Pancreas (tissue), 10 donors: ENCODE data around the gene FADS2. TPM values are rescaled to one million over a fixed set of nuclear protein-coding genes. Genes with fewer than 3 reads are reported as not detected.

Experiments used
- ATAC-seq, 4 donors: fragments of 200-7000 bp; cut with Tn5 transposase; one replicate each; pipeline versions ENCODE4 v1.8.0 to v1.9.1; 2020; ENCODE audit warnings: mild to moderate bottlenecking in 4 of 4, moderate library complexity in 4 of 4
- DNase-seq, 6 donors: peaks; one replicate each; pipeline ENCODE4 v3.0.0-alpha.2; 2020
- FAIRE-seq: peaks from 2 replicates; lab custom pipeline; 2012; peaks lifted over from hg19 to GRCh38; lab: Jason Lieb, UNC
- H3K27ac ChIP-seq, 4 donors: fragments of 200-600 bp; sonication (generic); 1 replicate in 3 of 4; 2 replicates in 1 of 4; pipeline versions ENCODE4 v1.5.0 to v1.8.0; 2020
- H3K27me3 ChIP-seq, 4 donors: fragments of 200-600 bp; one replicate each; pipeline ENCODE4 v1.8.0; 2021
- H3K36me3 ChIP-seq, 3 donors: fragments of 200-600 bp; sonication (generic) in 1 of 3; one replicate each; pipeline versions ENCODE4 v1.5.0 to v1.8.0; 2020 to 2021
- H3K4me1 ChIP-seq, 3 donors: fragments of 200-600 bp; one replicate each; pipeline ENCODE4 v1.8.0; 2021
- H3K4me3 ChIP-seq, 4 donors: fragments of 200-600 bp; sonication (generic) in 2 of 4; one replicate each; pipeline versions ENCODE4 v1.5.0 to v1.8.0; 2020 to 2021
- H3K9me3 ChIP-seq, 4 donors: fragments of 200-600 bp; one replicate each; pipeline ENCODE4 v1.8.0; 2021
- CTCF ChIP-seq, 4 donors: fragments of 200-600 bp; sonication (generic) in 3 of 4; IDR thresholded peaks; one replicate each; pipeline versions ENCODE4 v1.5.0 to v1.8.0; 2021; ENCODE audit warnings: antibody characterized with exemption in 4 of 4
- WGBS, 2 donors: extraction: QIAGEN DNeasy Blood & Tissue Kit; methylation state at CpG; one replicate each; pipeline ENCODE4 v1.1.7; 2013; 5-methylcytosine and 5-hydroxymethylcytosine counted together
- intact Hi-C, 3 donors: fragments of 100-400 bp; cut with DNase I; formaldehyde crosslinking; loops; one replicate each; pipeline versions ENCODE4 v1.11.1 to v1.14.2; 2022
- polyA plus RNA-seq, 2 donors: library from polyadenylated mRNA; stranded (reverse); fragments of 200-250 nt; gene quantifications; one replicate each; pipeline ENCODE4 v1.2.3, GENCODE V29; 2013
- total RNA-seq, 6 donors: library from RNA; stranded (reverse); fragmentation: NEBNext Ultra II Directional in 4 of 6; extraction: Animal tissue kit (Norgen Biotek cat#: 25700) in 4 of 6; gene quantifications; one replicate each; pipeline versions ENCODE4 v1.2.1 to v1.2.4, GENCODE V29; 2021 to 2023
- donor health status: healthy with polysubstance abuse.
- donor health status: DM: no; HTN: no; CAD: no; lungs with moderate emphysema.
- donor health status: DM: no; HTN: no; CAD: no.
- donor health status: control.
- donor health status: control.
- donor health status: Bipolar disorder and iron deficiency.
- donor health status: DM: yes; HTN: yes; CAD: no.
- donor health status: DM: no; HTN: no; CAD: no.
- donor health status: DM: no; HTN: no; CAD: no.
- donor health status: DM: yes; HTN: yes; CAD: no.

Gene FADS2
- total and polyA plus RNA-seq, 8 donors, result 1.7 to 21.3 (median 7.3) TPM

GRCh38 chr11:61814247-61814957 lies 13.7 kb upstream of the FADS2 start:
- no peaks in the 10 kb centered on the region for H3K27me3 ChIP-seq
- 79 to 81% methylated on average over 16 of the region's 16 CpGs for WGBS, 2 donors
- FAIRE-seq (no peak), DNase-seq (peak in 2 of 6 donors; percentile 35 to 44), ATAC-seq (peak in 1 of 4 donors; percentile 0)
- TF ChIP-seq CTCF (IDR thresholded peaks at IDR 0.05), result no peak
- H3K36me3 ChIP-seq, result no peaks in the 10 kb centered on the region
- H3K4me3 ChIP-seq, result peak overlapping the region in 2 of 4 donors; percentile 44 to 75
- H3K4me1 ChIP-seq, result peaks cover 0 to 6% (median 3%) of the 10 kb centered on the region in 3 donors
- H3K9me3 ChIP-seq, result no peaks in the 10 kb centered on the region
- intact Hi-C loops, result no loop called here
- peak overlapping the region in 3 of 4 donors; percentile 72 to 94 (median 85) for H3K27ac ChIP-seq

GRCh38 chr11:61814958-61815789 lies 12.9 kb upstream of the FADS2 start:
- TF ChIP-seq CTCF (IDR thresholded peaks at IDR 0.05), result no peak
- Histone ChIP-seq H3K36me3 (no peaks in the 10 kb centered on the region), H3K27me3 (no peaks in the 10 kb centered on the region), H3K27ac (peak overlapping the region; percentile 69 to 94 (median 78)), H3K4me1 (peaks cover 0 to 6% (median 3%) of the 10 kb centered on the region in 3 donors), H3K4me3 (peak overlapping the region; percentile 44 to 75 (median 54)), H3K9me3 (no peaks in the 10 kb centered on the region)
- DNase-seq, result peak; percentile 88 to 97 (median 92)
- intact Hi-C loops, result no loop called here
- no peak for FAIRE-seq
- WGBS, 2 donors, result 2 to 3% methylated on average over 62 to 66 of the region's 66 CpGs
- peak; percentile 73 to 93 (median 87) for ATAC-seq

- Histone ChIP-seq H3K27me3 (no peaks in the 10 kb centered on the region), H3K4me3 (peak overlapping the region; percentile 44 to 75 (median 54)), H3K4me1 (peaks cover 0 to 6% (median 3%) of the 10 kb centered on the region in 3 donors), H3K36me3 (no peaks in the 10 kb centered on the region), H3K9me3 (no peaks in the 10 kb centered on the region), H3K27ac (peak overlapping the region; percentile 69 to 94 (median 78))
- FAIRE-seq, result no peak
- no peak for TF ChIP-seq CTCF (IDR thresholded peaks at IDR 0.05)
- DNase-seq, result peak; percentile 47 to 85 (median 59)
- 1% methylated on average over 62 to 69 of the region's 69 CpGs for WGBS, 2 donors
- peak; percentile 36 to 51 (median 36) for ATAC-seq
- intact Hi-C loops, result no loop called here
Observed at GRCh38 chr11:61815790-61816735, 12.0 kb upstream of the FADS2 start.

GRCh38 chr11:61816736-61817455 lies 11.2 kb upstream of the FADS2 start, which contains the start of gene FADS1:
FADS1 (minus strand) TSS chr11:61817003; CDS start chr11:61816929, 74 bp downstream.
- DNase-seq (peak; percentile 83 to 93 (median 86)), FAIRE-seq (no peak), ATAC-seq (peak; percentile 55 to 70 (median 60))
- Histone ChIP-seq H3K4me3 (peak within 1 kb of the TSS; percentile 44 to 75 (median 54)), H3K27me3 (no peaks in the 10 kb centered on the region), H3K9me3 (no peaks in the 10 kb centered on the region), H3K27ac (peak within 1 kb of the TSS; percentile 69 to 94 (median 78)), H3K4me1 (peaks cover 0 to 6% (median 3%) of the 10 kb centered on the region in 3 donors), H3K36me3 (no peaks in the 10 kb centered on the region)
- WGBS, 2 donors, result 1% methylated on average over 44 to 73 of the region's 73 CpGs
- intact Hi-C loops, result no loop called here
- TF ChIP-seq CTCF (IDR thresholded peaks at IDR 0.05), result peak in 3 of 4 donors; percentile 19 to 34 (median 25)
